WERI-Rb-1 (cell line): ENCODE data around the gene ZBTB7C.

Experiments used
- DNase-seq: peaks from one replicate; pipeline ENCODE4 v3.0.0-alpha.2; 2020
- H3K27ac ChIP-seq: fragments of 250-450 bp; sonication (Bioruptor Pico); 2 replicates; pipeline ENCODE4 v1.5.1; 2020; ENCODE audit warnings: mild to moderate bottlenecking, moderate library complexity
- H3K27me3 ChIP-seq: fragments of 250-450 bp; sonication (Bioruptor Pico); 2 replicates; pipeline ENCODE4 v1.5.1; 2021; ENCODE audit warnings: mild to moderate bottlenecking, low read depth, moderate library complexity; ENCODE audit not compliant: insufficient read depth, severe bottlenecking
- H3K36me3 ChIP-seq: fragments of 250-450 bp; sonication (Bioruptor Pico); 2 replicates; pipeline ENCODE4 v1.5.1; 2020; ENCODE audit warnings: mild to moderate bottlenecking, moderate library complexity
- H3K4me3 ChIP-seq: 2 replicates; pipeline ENCODE4 v1.5.1; 2011; ENCODE audit warnings: low read depth, mild to moderate bottlenecking, control low read depth, low read length
- H3K9me3 ChIP-seq: fragments of 250-450 bp; sonication (Bioruptor Pico); 2 replicates; pipeline ENCODE4 v1.5.1; 2021; ENCODE audit warnings: mild to moderate bottlenecking, moderate library complexity; ENCODE audit not compliant: severe bottlenecking
- CTCF ChIP-seq: IDR thresholded peaks from 2 replicates; pipeline ENCODE4 v1.5.1; 2011; ENCODE audit warnings: low read depth, mild to moderate bottlenecking, control low read depth, inconsistent platforms, low read length

ZBTB7C gene

GRCh38 chr18:48412339-48412929 lies 3.3 kb upstream of the ZBTB7C start:
- no peaks in the 10 kb centered on the region for H3K36me3 ChIP-seq
- peaks cover 25% of the 10 kb centered on the region for H3K27me3 ChIP-seq
- H3K27ac ChIP-seq = no peak overlapping the region
- TF ChIP-seq CTCF = peak; percentile 80
- no peak overlapping the region for H3K4me3 ChIP-seq
- H3K9me3 ChIP-seq = no peaks in the 10 kb centered on the region
- peak; percentile 64 for DNase-seq

DNA sequence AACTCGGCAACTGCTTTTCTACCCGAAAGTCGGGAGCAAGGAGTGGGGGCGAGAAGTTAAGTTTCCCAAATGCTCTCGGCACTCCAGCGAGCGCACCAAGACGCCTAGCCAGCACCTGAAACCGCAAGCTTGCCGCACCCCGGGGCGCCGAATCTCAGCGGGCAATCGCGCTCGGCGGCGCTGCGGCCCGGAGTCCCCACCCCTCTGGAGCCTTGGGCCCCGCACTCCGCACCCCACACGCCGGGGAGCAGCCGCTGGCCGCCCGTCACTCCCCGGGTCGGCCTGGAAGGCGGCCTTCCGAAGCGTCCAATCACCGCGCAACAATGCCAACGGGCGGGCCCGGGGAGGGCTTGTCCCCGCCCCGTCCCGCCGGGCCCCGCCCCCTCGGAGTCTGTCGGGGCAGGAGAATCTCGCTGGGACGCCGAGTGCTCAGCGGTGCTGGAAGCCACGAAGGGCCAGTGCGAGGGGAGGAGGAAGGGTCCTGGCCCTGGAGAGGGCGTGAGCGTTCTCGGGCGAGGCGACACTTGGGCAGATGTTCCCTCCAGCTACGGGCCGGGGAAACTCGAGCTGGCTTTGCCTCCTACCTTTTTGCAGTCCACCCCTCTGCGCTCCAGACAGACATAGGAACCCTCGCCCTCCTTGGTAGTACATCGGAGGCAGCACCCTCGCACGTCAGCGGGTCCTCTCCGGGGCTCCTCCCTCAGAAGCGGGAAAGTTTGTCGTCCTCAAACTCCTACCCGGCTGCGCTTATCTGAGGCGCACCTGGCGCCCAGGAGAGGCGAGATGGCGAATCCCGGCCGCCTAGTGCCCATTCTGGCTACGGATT lies 1.1 kb upstream of the ZBTB7C start:
- Histone ChIP-seq H3K36me3 (no peaks in the 10 kb centered on the region), H3K27ac (no peak overlapping the region), H3K27me3 (peaks cover 28% of the 10 kb centered on the region), H3K9me3 (no peaks in the 10 kb centered on the region), H3K4me3 (peak overlapping the region; percentile 42)
- DNase-seq = peak; percentile 96
- TF ChIP-seq CTCF = peak; percentile 12; the same call in 1 of the 2 replicates

GRCh38 chr18:48409591-48410094 lies 460 bp upstream of the ZBTB7C start:
- no peak for TF ChIP-seq CTCF
- Histone ChIP-seq H3K36me3 (no peaks in the 10 kb centered on the region), H3K27ac (no peak overlapping the region), H3K27me3 (peaks cover 28% of the 10 kb centered on the region), H3K4me3 (peak overlapping the region; percentile 42), H3K9me3 (no peaks in the 10 kb centered on the region)
- peak; percentile 54 for DNase-seq

- no peak for TF ChIP-seq CTCF
- peak; percentile 27 for DNase-seq
- Histone ChIP-seq H3K27me3 (peaks cover 28% of the 10 kb centered on the region), H3K27ac (no peak overlapping the region), H3K9me3 (no peaks in the 10 kb centered on the region), H3K36me3 (no peaks in the 10 kb centered on the region), H3K4me3 (peak overlapping the region; percentile 35)
These were observed 964 bp downstream of the ZBTB7C start for GRCh38 chr18:48408111-48408726.

- Histone ChIP-seq H3K9me3 (no peaks in the 10 kb centered on the region), H3K4me3 (no peak overlapping the region), H3K36me3 (no peaks in the 10 kb centered on the region), H3K27me3 (peaks cover 28% of the 10 kb centered on the region), H3K27ac (no peak overlapping the region)
- TF ChIP-seq CTCF = no peak
- DNase-seq = no peak
These were observed 1.8 kb downstream of the ZBTB7C start for GRCh38 chr18:48407358-48407757.
